BJ (cell line): ENCODE results near the gene PIK3C2A. TPM values are rescaled to one million over a fixed set of nuclear protein-coding genes. Genes with fewer than 3 reads are reported as not detected.

ENCODE experiments used
- CTCF ChIA-PET: fragments of 350-600 bp; formaldehyde crosslinking; extraction: SDS; loops from one replicate; lab custom pipeline; 2021; ENCODE audit warnings: antibody characterized with exemption, inconsistent platforms; lab: Yijun Ruan, JAX
- POLR2A ChIA-PET: fragments of 300-600 bp; sonication (Branson Sonifier 250); formaldehyde crosslinking; extraction: SDS; loops from one replicate; lab custom pipeline; 2021; ENCODE audit warnings: antibody characterized with exemption; lab: Charles Lee
- DNase-seq: peaks from one replicate; pipeline ENCODE4 v3.0.0-alpha.2; 2011; ENCODE audit warnings: low read depth
- H3K27me3 ChIP-seq: 2 replicates; pipeline ENCODE4 v1.6.0; 2011; ENCODE audit warnings: low read length; ENCODE audit not compliant: control insufficient read depth, insufficient read depth
- H3K36me3 ChIP-seq: 2 replicates; pipeline ENCODE4 v1.5.1; 2011; ENCODE audit warnings: low read length; ENCODE audit not compliant: control insufficient read depth, insufficient read depth
- H3K4me3 ChIP-seq: 2 replicates; pipeline ENCODE4 v1.5.1; 2011; ENCODE audit warnings: low read depth, mild to moderate bottlenecking, control low read depth, low read length
- polyA plus RNA-seq: library from polyadenylated mRNA; depleted of rRNA; stranded (reverse); fragments of >200 nt; gene quantifications from 2 replicates; pipeline ENCODE4 v1.2.3, GENCODE V29; 2011; rRNA removed
- TF ChIP-seq, protein P1 (sequence below): IDR thresholded peaks from 2 replicates; pipeline ENCODE4 v1.5.1; 2011; ENCODE audit warnings: low read depth, mild to moderate bottlenecking, control low read depth, inconsistent platforms, low read length, moderate library complexity; ENCODE audit not compliant: insufficient read depth

PIK3C2A gene
- polyA plus RNA-seq, 1 experiment, result 13.2 TPM

DNA sequence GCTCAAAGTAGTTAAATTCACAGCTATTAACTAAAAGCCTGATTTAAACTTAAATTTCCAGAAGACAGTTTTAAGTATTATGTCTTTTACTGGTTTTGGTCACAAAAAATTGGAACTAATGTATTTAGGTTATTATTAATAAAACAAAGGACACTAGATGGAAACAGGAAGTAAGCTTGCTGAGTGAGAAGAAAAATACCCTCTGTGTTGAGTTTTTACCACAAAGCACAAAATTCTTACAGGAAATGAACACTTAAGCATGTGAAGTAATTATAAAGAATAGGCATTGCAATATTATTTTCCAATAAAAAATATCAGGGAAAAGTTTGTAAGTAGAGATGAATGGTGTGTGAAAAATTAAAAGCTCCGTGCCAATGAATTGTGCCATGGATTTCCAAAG is 46.3 kb downstream of the PIK3C2A start:
- Histone ChIP-seq H3K27me3 (no peaks in the 10 kb centered on the region), H3K4me3 (no peak overlapping the region), H3K36me3 (no peaks in the 10 kb centered on the region)
- ChIA-PET POLR2A (no interaction called here), CTCF (no interaction called here)
- DNase-seq, result no peak
- TF ChIP-seq, protein P1, sequence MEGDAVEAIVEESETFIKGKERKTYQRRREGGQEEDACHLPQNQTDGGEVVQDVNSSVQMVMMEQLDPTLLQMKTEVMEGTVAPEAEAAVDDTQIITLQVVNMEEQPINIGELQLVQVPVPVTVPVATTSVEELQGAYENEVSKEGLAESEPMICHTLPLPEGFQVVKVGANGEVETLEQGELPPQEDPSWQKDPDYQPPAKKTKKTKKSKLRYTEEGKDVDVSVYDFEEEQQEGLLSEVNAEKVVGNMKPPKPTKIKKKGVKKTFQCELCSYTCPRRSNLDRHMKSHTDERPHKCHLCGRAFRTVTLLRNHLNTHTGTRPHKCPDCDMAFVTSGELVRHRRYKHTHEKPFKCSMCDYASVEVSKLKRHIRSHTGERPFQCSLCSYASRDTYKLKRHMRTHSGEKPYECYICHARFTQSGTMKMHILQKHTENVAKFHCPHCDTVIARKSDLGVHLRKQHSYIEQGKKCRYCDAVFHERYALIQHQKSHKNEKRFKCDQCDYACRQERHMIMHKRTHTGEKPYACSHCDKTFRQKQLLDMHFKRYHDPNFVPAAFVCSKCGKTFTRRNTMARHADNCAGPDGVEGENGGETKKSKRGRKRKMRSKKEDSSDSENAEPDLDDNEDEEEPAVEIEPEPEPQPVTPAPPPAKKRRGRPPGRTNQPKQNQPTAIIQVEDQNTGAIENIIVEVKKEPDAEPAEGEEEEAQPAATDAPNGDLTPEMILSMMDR, result no peak

DNA sequence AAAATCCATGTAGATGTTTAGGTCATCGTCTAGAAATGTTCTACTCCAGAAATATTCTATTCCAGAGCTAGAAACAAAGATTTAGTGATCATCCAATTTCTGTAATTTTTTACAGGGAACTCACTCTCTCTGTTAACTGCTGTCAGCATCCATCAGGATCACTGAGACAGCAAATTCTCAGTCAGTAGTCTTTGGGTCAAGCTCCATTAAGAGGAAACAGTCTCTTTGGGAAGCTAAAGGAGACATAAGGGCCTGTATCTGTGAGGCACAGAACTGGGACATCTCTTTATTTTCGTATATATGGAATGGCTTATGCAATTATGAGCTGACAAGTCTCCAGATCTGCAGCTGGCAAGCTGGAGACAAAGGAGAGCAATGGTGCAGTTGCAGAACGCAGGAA is 48.3 kb downstream of the PIK3C2A start:
- POLR2A ChIA-PET, result interaction anchor here (1.2 kb wide), 1 partner anchor 82 kb away, joined by 4 read pairs; no protein-coding TSS in a partner anchor
- DNase-seq, result no peak

More for the DNA sequence above, 48.3 kb downstream of the PIK3C2A start:
- CTCF ChIA-PET, result interaction anchor here (0.8 kb wide), 1 partner anchor 10 kb away, joined by 6 read pairs; no protein-coding TSS in a partner anchor
- Histone ChIP-seq H3K27me3 (no peaks in the 10 kb centered on the region), H3K4me3 (no peak overlapping the region), H3K36me3 (peaks cover 2% of the 10 kb centered on the region; the same call in 1 of the 2 replicates)
- TF ChIP-seq, protein P1, result no peak

Other genes with a start within 250 kb of the PIK3C2A start
- gene PLEKHA7, start 193.6 kb downstream of the PIK3C2A start, polyA plus RNA-seq, result 0.04 and 0.07 TPM in 2 replicates
- gene RPS13, start 130.3 kb downstream of the PIK3C2A start, polyA plus RNA-seq, result 755 and 763 TPM in 2 replicates
- gene NUCB2, start 68.8 kb upstream of the PIK3C2A start, polyA plus RNA-seq, result 119 and 196 TPM in 2 replicates
- 1.5 and 2.0 TPM in 2 replicates for gene NCR3LG1, start 143.8 kb upstream of the PIK3C2A start, polyA plus RNA-seq
- not detected in 2 replicates for gene KCNJ11, start 180.7 kb upstream of the PIK3C2A start, polyA plus RNA-seq